Thyroid gland (tissue), 4 donors: ENCODE measurements around the gene KRTAP6-3. TPM values are rescaled to one million over a fixed set of nuclear protein-coding genes. Genes with fewer than 3 reads are reported as not detected.

Source experiments
- DNase-seq, 2 donors: peaks; one replicate each; pipeline ENCODE4 v3.0.0-alpha.2; 2019
- H3K27ac ChIP-seq, 3 donors: fragments of 200-600 bp; sonication (generic); 1 replicate in 2 of 3; 2 replicates in 1 of 3; pipeline ENCODE4 v1.5.1; 2016 to 2019; ENCODE audit warnings: mild to moderate bottlenecking in 1 of 3, moderate library complexity in 1 of 3
- H3K27me3 ChIP-seq: fragments of 200-600 bp; sonication (generic); one replicate; pipeline ENCODE4 v1.5.1; 2019
- H3K36me3 ChIP-seq, 2 donors: fragments of 200-600 bp; sonication (generic); one replicate each; pipeline ENCODE4 v1.5.1; 2016 to 2019
- H3K4me1 ChIP-seq, 2 donors: fragments of 200-600 bp; sonication (generic); one replicate each; pipeline ENCODE4 v1.5.1; 2017 to 2019
- H3K4me3 ChIP-seq, 3 donors: fragments of 200-600 bp; sonication (generic); replicated peaks in 1 of 3; 1 replicate in 2 of 3; 2 replicates in 1 of 3; pipeline ENCODE4 v1.5.1; 2016; ENCODE audit warnings: mild to moderate bottlenecking in 1 of 3
- H3K9me3 ChIP-seq: fragments of 200-600 bp; sonication (generic); one replicate; pipeline ENCODE4 v1.5.1; 2017
- POLR2A ChIP-seq, 2 donors: fragments of 450-650 bp; IDR thresholded peaks; one replicate each; pipeline ENCODE4 v1.6.1; 2017; ENCODE audit warnings: antibody characterized with exemption in 2 of 2, mild to moderate bottlenecking in 2 of 2, moderate library complexity in 1 of 2
- WGBS, 2 donors: methylation state at CpG; one replicate each; pipeline ENCODE4 v1.1.5; 2017; 5-methylcytosine and 5-hydroxymethylcytosine counted together
- intact Hi-C: fragments of 100-400 bp; cut with DNase I; formaldehyde crosslinking; loops from one replicate; pipeline ENCODE4 v1.15.1; 2023
- total RNA-seq, 4 donors: library from RNA; depleted of rRNA; stranded (reverse); fragments of >200 nt; gene quantifications; one replicate each; pipeline ENCODE4 v1.2.3, GENCODE V29; 2016
- TF ChIP-seq, protein P1 (sequence below), 6 experiments: fragments of 200-600 bp in 3 of 6; fragments of 450-650 bp in 3 of 6; sonication (generic) in 3 of 6; IDR thresholded peaks; one replicate each; pipeline ENCODE4 v1.5.1; 2016 to 2019; ENCODE audit warnings: antibody characterized with exemption in 6 of 6, mild to moderate bottlenecking in 2 of 6, inconsistent platforms in 1 of 6, moderate library complexity in 1 of 6

KRTAP6-3 gene
- total RNA-seq, 4 donors from 2014 or later, result not detected

DNA sequence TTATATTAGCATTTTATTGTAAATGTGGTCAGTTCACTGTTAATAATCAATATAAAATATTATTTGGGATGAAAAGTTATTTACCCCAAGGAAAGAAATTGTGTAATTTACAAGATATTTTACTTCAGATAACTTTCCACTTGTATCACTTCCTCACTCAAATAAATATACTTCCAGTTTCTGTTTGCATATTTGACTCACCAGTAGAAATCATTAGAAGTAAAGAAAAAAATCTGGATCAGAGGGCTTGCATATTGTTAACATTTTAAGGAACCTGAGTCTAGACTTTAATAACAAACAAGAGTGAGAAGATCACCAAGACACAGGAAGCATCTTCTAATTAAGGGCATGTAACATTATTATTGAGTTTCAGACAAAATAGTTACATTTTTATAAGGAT, 27.8 kb downstream of the KRTAP6-3 start:
- H3K4me1 ChIP-seq, result no peaks in the 10 kb centered on the region
- TF ChIP-seq, protein P1, sequence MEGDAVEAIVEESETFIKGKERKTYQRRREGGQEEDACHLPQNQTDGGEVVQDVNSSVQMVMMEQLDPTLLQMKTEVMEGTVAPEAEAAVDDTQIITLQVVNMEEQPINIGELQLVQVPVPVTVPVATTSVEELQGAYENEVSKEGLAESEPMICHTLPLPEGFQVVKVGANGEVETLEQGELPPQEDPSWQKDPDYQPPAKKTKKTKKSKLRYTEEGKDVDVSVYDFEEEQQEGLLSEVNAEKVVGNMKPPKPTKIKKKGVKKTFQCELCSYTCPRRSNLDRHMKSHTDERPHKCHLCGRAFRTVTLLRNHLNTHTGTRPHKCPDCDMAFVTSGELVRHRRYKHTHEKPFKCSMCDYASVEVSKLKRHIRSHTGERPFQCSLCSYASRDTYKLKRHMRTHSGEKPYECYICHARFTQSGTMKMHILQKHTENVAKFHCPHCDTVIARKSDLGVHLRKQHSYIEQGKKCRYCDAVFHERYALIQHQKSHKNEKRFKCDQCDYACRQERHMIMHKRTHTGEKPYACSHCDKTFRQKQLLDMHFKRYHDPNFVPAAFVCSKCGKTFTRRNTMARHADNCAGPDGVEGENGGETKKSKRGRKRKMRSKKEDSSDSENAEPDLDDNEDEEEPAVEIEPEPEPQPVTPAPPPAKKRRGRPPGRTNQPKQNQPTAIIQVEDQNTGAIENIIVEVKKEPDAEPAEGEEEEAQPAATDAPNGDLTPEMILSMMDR (IDR thresholded peaks at IDR 0.05), result no peak
- DNase-seq, result no peak
- H3K36me3 ChIP-seq, result no peaks in the 10 kb centered on the region
- no peaks in the 10 kb centered on the region for H3K27me3 ChIP-seq
- H3K27ac ChIP-seq, result no peak overlapping the region
- H3K4me3 ChIP-seq, result no peak overlapping the region
- H3K9me3 ChIP-seq, result no peaks in the 10 kb centered on the region
- intact Hi-C loops, result no loop called here

DNA sequence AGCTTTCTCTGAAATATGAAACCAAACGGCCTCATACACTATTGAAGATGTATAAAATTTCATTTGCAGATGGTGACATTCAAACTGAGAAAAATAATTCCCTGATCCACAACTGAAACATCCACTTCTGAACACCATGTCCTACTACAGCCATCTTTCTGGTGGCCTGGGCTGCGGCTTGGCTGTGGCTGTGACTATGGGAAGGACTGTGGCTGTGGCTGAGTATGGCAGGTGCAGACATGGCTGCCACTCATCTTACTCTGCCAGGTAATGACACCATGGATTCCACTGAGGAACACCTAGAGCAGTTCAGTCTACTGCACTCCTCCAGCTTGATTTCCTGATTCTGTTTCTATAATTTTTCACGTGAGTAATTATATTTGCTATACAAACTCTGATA, 28.3 kb downstream of the KRTAP6-3 start, which contains the start of gene KRTAP20-4:
KRTAP20-4 (plus strand) TSS at position 106 of the 400 bp plus-strand sequence.
- 93 to 94% methylated on average over 3 of the region's 3 CpGs for WGBS, 2 donors
- no peaks in the 10 kb centered on the region for H3K36me3 ChIP-seq
- H3K4me1 ChIP-seq, result no peaks in the 10 kb centered on the region
- TF ChIP-seq, protein P1 (IDR thresholded peaks at IDR 0.05), result no peak
- no peak for TF ChIP-seq POLR2A (IDR thresholded peaks at IDR 0.05)
- no peak for DNase-seq
- intact Hi-C loops, result no loop called here
- no peak within 1 kb of the TSS for H3K4me3 ChIP-seq
- no peaks in the 10 kb centered on the region for H3K9me3 ChIP-seq
- no peak within 1 kb of the TSS for H3K27ac ChIP-seq
- H3K27me3 ChIP-seq, result no peaks in the 10 kb centered on the region

DNA sequence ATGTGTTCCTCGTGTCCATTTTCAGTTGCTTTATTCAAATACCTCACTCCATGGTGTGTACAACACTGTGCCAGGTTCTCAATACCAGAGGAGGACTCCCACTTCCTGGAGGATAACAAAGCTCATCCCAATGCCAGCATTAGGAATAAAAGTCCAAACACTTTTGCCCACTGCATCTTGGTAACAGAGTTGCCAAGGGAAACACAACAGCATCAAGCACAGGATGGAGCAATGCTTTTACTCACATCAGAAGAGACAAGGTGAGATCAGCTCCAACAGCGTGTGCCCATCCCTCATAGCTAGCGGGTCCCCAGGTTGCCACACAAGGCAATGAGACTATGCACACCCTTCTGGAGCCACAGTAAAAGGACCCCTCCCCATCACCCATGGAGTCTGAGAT, 31.1 kb downstream of the KRTAP6-3 start:
- no peaks in the 10 kb centered on the region for H3K4me1 ChIP-seq
- H3K9me3 ChIP-seq, result no peaks in the 10 kb centered on the region
- no peak for TF ChIP-seq POLR2A (IDR thresholded peaks at IDR 0.05)
- TF ChIP-seq, protein P1 (IDR thresholded peaks at IDR 0.05), result no peak
- no peak overlapping the region for H3K4me3 ChIP-seq
- no peak overlapping the region for H3K27ac ChIP-seq
- no peaks in the 10 kb centered on the region for H3K36me3 ChIP-seq
- intact Hi-C loops, result no loop called here
- DNase-seq, result no peak
- WGBS, 2 donors, result 86 to 95% methylated on average over 3 of the region's 3 CpGs
- H3K27me3 ChIP-seq, result no peaks in the 10 kb centered on the region

DNA sequence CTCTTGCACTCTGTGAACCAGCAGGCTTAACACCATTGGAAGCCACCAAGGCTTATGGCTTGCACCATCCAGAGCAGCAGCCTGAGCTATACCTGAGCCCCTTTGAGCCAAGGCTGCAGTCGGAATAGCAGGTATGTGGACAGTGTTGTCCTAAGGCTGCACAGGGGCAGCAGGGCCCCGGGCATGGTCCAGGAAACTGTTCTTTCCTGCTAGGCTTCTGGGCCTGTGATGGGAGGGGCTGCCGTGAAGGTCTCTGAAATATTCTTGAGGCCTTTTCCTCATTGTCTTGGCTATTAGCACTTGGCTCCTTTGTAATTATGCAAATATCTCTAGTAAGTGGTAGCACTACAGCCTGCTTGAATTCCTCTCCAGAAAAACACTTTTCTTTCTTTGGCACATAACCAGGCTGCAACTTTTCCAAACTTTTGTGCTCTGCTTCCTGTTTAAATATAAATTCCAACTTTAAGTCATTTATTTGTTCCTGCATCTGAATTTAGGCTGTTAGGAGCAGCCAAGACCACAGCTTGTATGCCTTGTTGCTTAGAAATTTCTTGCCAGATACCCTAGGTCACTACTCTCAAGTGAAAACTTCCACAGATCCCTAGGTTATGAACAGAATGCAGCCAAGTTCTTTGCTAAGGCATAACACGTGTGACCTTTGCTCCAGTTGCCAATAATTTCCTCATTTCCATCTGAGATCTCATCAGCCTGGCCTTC, 33.4 kb downstream of the KRTAP6-3 start:
- H3K4me1 ChIP-seq, result no peaks in the 10 kb centered on the region
- WGBS, 2 donors, result 79 to 94% methylated on average over 4 of the region's 4 CpGs

DNA sequence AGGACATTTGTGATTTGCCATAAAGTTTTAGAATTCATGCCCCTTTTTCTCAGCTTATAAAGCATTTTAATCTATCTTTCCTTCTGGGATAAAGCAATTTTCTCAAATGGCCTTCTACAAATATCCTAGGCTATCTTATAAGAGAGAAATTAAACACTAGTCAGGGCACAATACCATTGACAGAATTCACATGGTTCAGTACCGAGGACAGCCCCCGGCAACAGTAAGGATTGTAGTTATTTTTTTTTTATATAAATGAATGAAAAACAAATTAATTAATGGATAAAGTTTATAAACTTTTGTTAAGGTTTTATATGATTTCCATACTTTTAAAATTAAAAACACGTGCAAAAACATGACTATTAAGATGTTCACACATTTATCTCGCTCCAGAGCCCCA, 35.9 kb downstream of the KRTAP6-3 start:
- 78 to 91% methylated on average over 4 of the region's 4 CpGs for WGBS, 2 donors
- intact Hi-C loops, result no loop called here
- no peak overlapping the region for H3K27ac ChIP-seq
- no peaks in the 10 kb centered on the region for H3K36me3 ChIP-seq
- no peaks in the 10 kb centered on the region for H3K9me3 ChIP-seq
- H3K4me3 ChIP-seq, result no peak overlapping the region
- no peak for TF ChIP-seq POLR2A (IDR thresholded peaks at IDR 0.05)
- TF ChIP-seq, protein P1 (IDR thresholded peaks at IDR 0.05), result no peak
- no peak for DNase-seq
- H3K4me1 ChIP-seq, result no peaks in the 10 kb centered on the region
- no peaks in the 10 kb centered on the region for H3K27me3 ChIP-seq

More for the DNA sequence above, 33.4 kb downstream of the KRTAP6-3 start:
- Histone ChIP-seq H3K36me3 (no peaks in the 10 kb centered on the region), H3K27me3 (no peaks in the 10 kb centered on the region), H3K4me3 (no peak overlapping the region), H3K9me3 (no peaks in the 10 kb centered on the region), H3K27ac (no peak overlapping the region)
- no peak for TF ChIP-seq POLR2A (IDR thresholded peaks at IDR 0.05)
- no peak for DNase-seq
- intact Hi-C loops, result no loop called here
